Keratinocyte (primary cell): ENCODE data around the gene NUP153. TPM values are rescaled to one million over a fixed set of nuclear protein-coding genes. Genes with fewer than 3 reads are reported as not detected.

Experiments
- DNase-seq: peaks from one replicate; pipeline ENCODE4 v3.0.0-alpha.2; 2011; ENCODE audit warnings: low read depth, missing footprints, low spot score
- FAIRE-seq: peaks from 2 replicates; lab custom pipeline; 2011; peaks lifted over from hg19 to GRCh38; lab: Jason Lieb, UNC
- H2AFZ ChIP-seq: 2 replicates; pipeline ENCODE4 v1.6.0; 2012; ENCODE audit warnings: low read length, control low read depth, inconsistent platforms; ENCODE audit not compliant: control insufficient read depth
- H3K27ac ChIP-seq: 2 replicates; pipeline ENCODE4 v1.5.1; 2011; ENCODE audit warnings: low read length; ENCODE audit not compliant: control insufficient read depth, insufficient read depth
- H3K27me3 ChIP-seq: 3 replicates; pipeline ENCODE4 v1.6.0; 2011; ENCODE audit warnings: low read length; ENCODE audit not compliant: control insufficient read depth, insufficient read depth; ENCODE audit errors: extremely low read depth
- H3K36me3 ChIP-seq, 2 experiments: 2 replicates in 1 of 2; 3 replicates in 1 of 2; pipeline ENCODE4 v1.5.1; 2011; ENCODE audit warnings: low read length in 2 of 2, mild to moderate bottlenecking in 1 of 2; ENCODE audit not compliant: control insufficient read depth in 2 of 2, insufficient read depth in 2 of 2; ENCODE audit errors: extremely low read depth in 1 of 2
- H3K4me1 ChIP-seq: 3 replicates; pipeline ENCODE4 v1.5.1; 2011; ENCODE audit warnings: low read length; ENCODE audit not compliant: control insufficient read depth, insufficient read depth; ENCODE audit errors: extremely low read depth
- H3K4me2 ChIP-seq: 3 replicates; pipeline ENCODE4 v1.6.0; 2011; ENCODE audit warnings: low read depth, low read length; ENCODE audit not compliant: control insufficient read depth, insufficient read depth; ENCODE audit errors: extremely low read depth
- H3K4me3 ChIP-seq, 3 experiments: fragments of 200-600 bp in 1 of 3; sonication (generic) in 1 of 3; 2 replicates in 2 of 3; 3 replicates in 1 of 3; pipeline ENCODE4 v1.5.1; 2011 to 2016; ENCODE audit warnings: low read length in 3 of 3, mild to moderate bottlenecking in 3 of 3, control low read depth in 2 of 3, inconsistent platforms in 1 of 3, low read depth in 1 of 3, mixed read lengths in 1 of 3, mixed run types in 1 of 3, moderate library complexity in 1 of 3; ENCODE audit not compliant: control insufficient read depth in 2 of 3, insufficient read depth in 2 of 3; ENCODE audit errors: extremely low read depth in 1 of 3
- H3K79me2 ChIP-seq: 2 replicates; pipeline ENCODE4 v1.6.0; 2012; ENCODE audit warnings: low read length; ENCODE audit not compliant: control insufficient read depth, insufficient read depth
- H3K9ac ChIP-seq: 3 replicates; pipeline ENCODE4 v1.6.0; 2011; ENCODE audit warnings: low read length; ENCODE audit not compliant: control insufficient read depth, insufficient read depth; ENCODE audit errors: extremely low read depth
- H3K9me1 ChIP-seq: 3 replicates; pipeline ENCODE4 v1.6.0; 2011; ENCODE audit warnings: low read length; ENCODE audit not compliant: control insufficient read depth, insufficient read depth; ENCODE audit errors: extremely low read depth
- H3K9me3 ChIP-seq: 2 replicates; pipeline ENCODE4 v1.5.1; 2012; ENCODE audit warnings: low read depth, low read length; ENCODE audit not compliant: control insufficient read depth
- H4K20me1 ChIP-seq: 3 replicates; pipeline ENCODE4 v1.6.0; 2011; ENCODE audit warnings: low read length; ENCODE audit not compliant: control insufficient read depth, insufficient read depth; ENCODE audit errors: extremely low read depth
- CTCF ChIP-seq, 3 experiments: IDR thresholded peaks in 1 of 3; conservative IDR thresholded peaks in 1 of 3; optimal IDR thresholded peaks in 1 of 3; 2 replicates in 2 of 3; 3 replicates in 1 of 3; pipeline versions ENCODE3 to v1.5.1; 2011; ENCODE audit warnings: low read length in 3 of 3, mild to moderate bottlenecking in 3 of 3, moderate library complexity in 2 of 3, control low read depth in 1 of 3, inconsistent platforms in 1 of 3; ENCODE audit not compliant: insufficient read depth in 2 of 3; ENCODE audit errors: extremely low read depth in 1 of 3
- EZH2 ChIP-seq: IDR thresholded peaks from one replicate; pipeline ENCODE4 v1.6.1; 2012; ENCODE audit warnings: inconsistent platforms, mild to moderate bottlenecking, low read length, moderate library complexity
- dilution Hi-C: fragments of 300-500 bp; cut with MboI; formaldehyde crosslinking; loops from one replicate; pipeline ENCODE4 v1.7.0; 2020; ENCODE audit warnings: low sequenced_read_pairs; ENCODE audit not compliant: extremely low pct_ligation_motif_present
- polyA plus RNA-seq, 5 experiments: library from polyadenylated mRNA; depleted of rRNA in 3 of 5; stranded (reverse) in 3 of 5; stranded (forward) in 1 of 5; unstranded in 1 of 5; fragments of >200 nt; gene quantifications; 1 replicate in 1 of 5; 2 replicates in 3 of 5; 3 replicates in 1 of 5; pipeline versions ENCODE4 v1.2.1 to v1.2.3, GENCODE V29; 2011 to 2012; ENCODE audit warnings: missing spikeins in 2 of 5, low read depth in 1 of 5, low replicate concordance in 1 of 5

Gene NUP153
- polyA plus RNA-seq, 1 donor (not counting 4 experiments of a cell fraction or from before 2014, with no cell fraction given) = 27.6 TPM

DNA sequence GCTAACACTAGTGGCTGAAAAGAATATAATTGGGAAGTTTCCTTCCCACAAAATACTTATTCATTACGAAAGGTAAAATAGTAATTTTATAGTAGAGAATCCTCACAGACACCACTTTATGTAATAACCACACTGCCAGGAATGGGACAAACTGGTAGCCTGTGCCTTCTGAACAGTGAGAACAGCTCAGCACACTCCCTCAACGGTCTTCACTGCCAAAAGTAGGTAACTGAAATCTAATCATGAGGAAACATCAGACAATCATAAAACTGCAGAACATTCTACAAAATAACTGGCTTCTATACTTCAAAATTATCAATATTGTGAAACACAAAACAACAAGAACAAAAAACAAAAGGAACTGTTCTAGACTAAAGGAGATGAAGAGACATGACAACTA is 44.1 kb downstream of the NUP153 start:
- no peak for TF ChIP-seq EZH2
- no peak for TF ChIP-seq CTCF (optimal IDR thresholded peaks at IDR 0.05 in 1 of 3, IDR thresholded peaks at IDR 0.05 in 1 of 3, conservative IDR thresholded peaks at IDR 0.05 in 1 of 3; ENCODE audit: extremely low read depth in 1 of 3, insufficient read depth in 2 of 3, low read length in 3 of 3)
- dilution Hi-C loops = no loop called here
- FAIRE-seq (no peak), DNase-seq (no peak)
- no peaks in the 10 kb centered on the region for H3K4me1 ChIP-seq
- H3K4me2 ChIP-seq = no peak overlapping the region
- H3K9ac ChIP-seq = no peak overlapping the region
- H2AFZ ChIP-seq = no peak overlapping the region
- H3K27ac ChIP-seq = no peak overlapping the region
- no peaks in the 10 kb centered on the region for H3K27me3 ChIP-seq
- no peaks in the 10 kb centered on the region for H3K9me1 ChIP-seq
- peaks cover 24% of the 10 kb centered on the region for H3K79me2 ChIP-seq
- H3K36me3 ChIP-seq = peaks cover 10 to 11% of the 10 kb centered on the region in 2 experiments
- H3K9me3 ChIP-seq = no peaks in the 10 kb centered on the region
- H3K4me3 ChIP-seq = no peak overlapping the region
- no peaks in the 10 kb centered on the region for H4K20me1 ChIP-seq

GRCh38 chr6:17656644-17657043 is 50.1 kb downstream of the NUP153 start:
- Histone ChIP-seq H3K4me3 (no peak overlapping the region), H3K27ac (no peak overlapping the region), H3K4me2 (no peak overlapping the region), H3K9ac (no peak overlapping the region), H3K79me2 (peaks cover 35% of the 10 kb centered on the region), H3K27me3 (no peaks in the 10 kb centered on the region), H3K36me3 (peaks cover 12 to 14% of the 10 kb centered on the region in 2 experiments), H2AFZ (no peak overlapping the region), H3K9me3 (no peaks in the 10 kb centered on the region), H4K20me1 (no peaks in the 10 kb centered on the region), H3K9me1 (no peaks in the 10 kb centered on the region), H3K4me1 (no peaks in the 10 kb centered on the region)
- FAIRE-seq (no peak), DNase-seq (no peak)
- dilution Hi-C loops = no loop called here
- TF ChIP-seq CTCF (optimal IDR thresholded peaks at IDR 0.05 in 1 of 3, IDR thresholded peaks at IDR 0.05 in 1 of 3, conservative IDR thresholded peaks at IDR 0.05 in 1 of 3; ENCODE audit: extremely low read depth in 1 of 3, insufficient read depth in 2 of 3, low read length in 3 of 3) = no peak
- no peak for TF ChIP-seq EZH2
